ENCODE measurements around the gene PLSCR1. TPM values are rescaled to one million over a fixed set of nuclear protein-coding genes. Genes with fewer than 3 reads are reported as not detected.
"Not testable (repeated sequence)": the region's sequence is repeated elsewhere in the genome, so short reads cannot be mapped to it uniquely, and the experiment has no call there.

Gene PLSCR1
- total and polyA plus RNA-seq, 7 experiments from 2014 or later: 14.6 to 174 (median 17.7) TPM

GRCh38 chr3:146493221-146493620 lies 51.2 kb downstream of the PLSCR1 start:
- ATAC-seq (no peak), DNase-seq (no peak)
- intact Hi-C loops (cut with micrococcal nuclease): no loop called here
- Mint-ChIP-seq H3K9me3 (peaks cover 2 to 33% (median 17%) of the 10 kb centered on the region in 11 donors), H3K4me1 (peaks cover 0 to 14% (median 11%) of the 10 kb centered on the region in 7 donors), H3K4me3 (no peak overlapping the region), H3K27me3 (peaks cover 5 to 28% (median 12%) of the 10 kb centered on the region in 5 donors), H3K27ac (no peak overlapping the region), H3K36me3 (peaks cover 0 to 19% (median 4%) of the 10 kb centered on the region in 5 donors)
- no peak overlapping the region for H3K27ac ChIP-seq (ENCODE audit: low read depth, low read length)
- no peak overlapping the region for H3K4me3 ChIP-seq (ENCODE audit: low read length)
- H3K9me3 ChIP-seq (ENCODE audit: control insufficient read depth in 2 of 3, low read length in 3 of 3): no peaks in the 10 kb centered on the region
- H3K36me3 ChIP-seq (ENCODE audit: control insufficient read depth in 2 of 3, insufficient read depth in 3 of 3, low read length in 3 of 3): no peaks in the 10 kb centered on the region
- CTCF ChIA-PET: interaction anchor here (0.7 kb wide), 1 partner anchor 1063 kb away, joined by 5 read pairs; no protein-coding TSS in a partner anchor
- H3K4me1 ChIP-seq (ENCODE audit: control insufficient read depth in 2 of 2, insufficient read depth in 2 of 2, low read length in 2 of 2): no peaks in the 10 kb centered on the region
- H3K27me3 ChIP-seq (ENCODE audit: control insufficient read depth in 2 of 2, insufficient read depth in 2 of 2, low read length in 2 of 2): no peaks in the 10 kb centered on the region
- POLR2A ChIA-PET: no interaction called here

GRCh38 chr3:146491303-146491702 lies 53.1 kb downstream of the PLSCR1 start:
- CTCF ChIA-PET: no interaction called here
- H3K9me3 Mint-ChIP-seq: peaks cover 2 to 37% (median 15%) of the 10 kb centered on the region in 11 donors
- H3K9me3 ChIP-seq (ENCODE audit: control insufficient read depth in 2 of 3, low read length in 3 of 3): no peaks in the 10 kb centered on the region
- H3K27me3 ChIP-seq (ENCODE audit: control insufficient read depth in 2 of 2, insufficient read depth in 2 of 2, low read length in 2 of 2): no peaks in the 10 kb centered on the region
- peaks cover 0 to 3% (median 1%) of the 10 kb centered on the region in 7 donors for H3K4me1 Mint-ChIP-seq
- DNase-seq: no peak
- H3K4me1 ChIP-seq (ENCODE audit: control insufficient read depth in 2 of 2, insufficient read depth in 2 of 2, low read length in 2 of 2): no peaks in the 10 kb centered on the region
- no peaks in the 10 kb centered on the region for H3K36me3 ChIP-seq (ENCODE audit: control insufficient read depth in 2 of 3, insufficient read depth in 3 of 3, low read length in 3 of 3)
- POLR2A ChIA-PET: no interaction called here
- H3K27ac ChIP-seq (ENCODE audit: low read depth, low read length): no peak overlapping the region
- no peak overlapping the region for H3K27ac Mint-ChIP-seq
- ATAC-seq: no peak
- intact Hi-C loops (cut with micrococcal nuclease): no loop called here
- H3K4me3 ChIP-seq (ENCODE audit: low read length): no peak overlapping the region
- peaks cover 0 to 10% (median 4%) of the 10 kb centered on the region in 5 donors for H3K36me3 Mint-ChIP-seq
- H3K4me3 Mint-ChIP-seq: no peak overlapping the region
- peaks cover 13 to 38% (median 15%) of the 10 kb centered on the region in 5 donors for H3K27me3 Mint-ChIP-seq

- H3K27ac ChIP-seq (ENCODE audit: low read depth, low read length): no peak overlapping the region
- Mint-ChIP-seq H3K27me3 (peaks cover 18 to 49% (median 41%) of the 10 kb centered on the region in 5 donors), H3K4me1 (no peaks in the 10 kb centered on the region), H3K4me3 (no peak overlapping the region), H3K9me3 (peaks cover 4 to 54% (median 23%) of the 10 kb centered on the region in 11 donors), H3K27ac (no peak overlapping the region), H3K36me3 (peaks cover 0 to 12% (median 3%) of the 10 kb centered on the region in 5 donors)
- CTCF ChIA-PET: no interaction called here
- H3K36me3 ChIP-seq (ENCODE audit: control insufficient read depth in 2 of 3, insufficient read depth in 3 of 3, low read length in 3 of 3): no peaks in the 10 kb centered on the region
- H3K9me3 ChIP-seq (ENCODE audit: control insufficient read depth in 2 of 3, low read length in 3 of 3): no peaks in the 10 kb centered on the region
- no peak for ATAC-seq
- POLR2A ChIA-PET: no interaction called here
- intact Hi-C loops (cut with micrococcal nuclease): no loop called here
- H3K4me3 ChIP-seq (ENCODE audit: low read length): no peak overlapping the region
- no peak for DNase-seq
- no peaks in the 10 kb centered on the region for H3K4me1 ChIP-seq (ENCODE audit: control insufficient read depth in 2 of 2, insufficient read depth in 2 of 2, low read length in 2 of 2)
- H3K27me3 ChIP-seq (ENCODE audit: control insufficient read depth in 2 of 2, insufficient read depth in 2 of 2, low read length in 2 of 2): no peaks in the 10 kb centered on the region
These were observed 59.1 kb downstream of the PLSCR1 start for GRCh38 chr3:146485297-146485696.

GRCh38 chr3:146476094-146476740 lies 68.2 kb downstream of the PLSCR1 start:
- CTCF ChIA-PET: no interaction called here
- no peaks in the 10 kb centered on the region for H3K4me1 ChIP-seq (ENCODE audit: control insufficient read depth in 2 of 2, insufficient read depth in 2 of 2, low read length in 2 of 2)
- DNase-seq (no peak), ATAC-seq (no peak)
- no peaks in the 10 kb centered on the region for H3K36me3 ChIP-seq (ENCODE audit: control insufficient read depth in 2 of 3, insufficient read depth in 3 of 3, low read length in 3 of 3)
- H3K27me3 ChIP-seq (ENCODE audit: control insufficient read depth in 2 of 2, insufficient read depth in 2 of 2, low read length in 2 of 2): no peaks in the 10 kb centered on the region
- no peaks in the 10 kb centered on the region for H3K9me3 ChIP-seq (ENCODE audit: control insufficient read depth in 2 of 3, low read length in 3 of 3)
- H3K27ac ChIP-seq (ENCODE audit: low read depth, low read length): no peak overlapping the region
- peaks cover 27 to 41% (median 37%) of the 10 kb centered on the region in 5 donors for H3K27me3 Mint-ChIP-seq
- H3K4me3 Mint-ChIP-seq: no peak overlapping the region
- peaks cover 0 to 8% (median 0%) of the 10 kb centered on the region in 5 donors for H3K36me3 Mint-ChIP-seq
- H3K4me1 Mint-ChIP-seq: no peaks in the 10 kb centered on the region
- intact Hi-C loops (cut with micrococcal nuclease): no loop called here
- POLR2A ChIA-PET: no interaction called here
- peaks cover 0 to 9% (median 3%) of the 10 kb centered on the region in 11 donors for H3K9me3 Mint-ChIP-seq
- H3K27ac Mint-ChIP-seq: no peak overlapping the region
- no peak overlapping the region for H3K4me3 ChIP-seq (ENCODE audit: low read length)

- H3K27me3 ChIP-seq (ENCODE audit: control insufficient read depth in 2 of 2, insufficient read depth in 2 of 2, low read length in 2 of 2); H3K36me3 ChIP-seq (ENCODE audit: control insufficient read depth in 2 of 3, insufficient read depth in 3 of 3, low read length in 3 of 3); intact Hi-C loops (cut with micrococcal nuclease); H3K9me3 Mint-ChIP-seq; H3K27ac Mint-ChIP-seq; H3K36me3 Mint-ChIP-seq; ATAC-seq; DNase-seq; H3K4me1 ChIP-seq (ENCODE audit: control insufficient read depth in 2 of 2, insufficient read depth in 2 of 2, low read length in 2 of 2); H3K4me1 Mint-ChIP-seq; H3K27ac ChIP-seq (ENCODE audit: low read depth, low read length); POLR2A ChIA-PET; H3K4me3 ChIP-seq (ENCODE audit: low read length); H3K9me3 ChIP-seq (ENCODE audit: control insufficient read depth in 2 of 3, low read length in 3 of 3); CTCF ChIA-PET; H3K4me3 Mint-ChIP-seq: not testable (repeated sequence)
- H3K27me3 Mint-ChIP-seq: peaks cover 18 to 39% (median 30%) of the 10 kb centered on the region in 5 donors
These were observed 69.4 kb downstream of the PLSCR1 start for GRCh38 chr3:146474976-146475375.

DNA sequence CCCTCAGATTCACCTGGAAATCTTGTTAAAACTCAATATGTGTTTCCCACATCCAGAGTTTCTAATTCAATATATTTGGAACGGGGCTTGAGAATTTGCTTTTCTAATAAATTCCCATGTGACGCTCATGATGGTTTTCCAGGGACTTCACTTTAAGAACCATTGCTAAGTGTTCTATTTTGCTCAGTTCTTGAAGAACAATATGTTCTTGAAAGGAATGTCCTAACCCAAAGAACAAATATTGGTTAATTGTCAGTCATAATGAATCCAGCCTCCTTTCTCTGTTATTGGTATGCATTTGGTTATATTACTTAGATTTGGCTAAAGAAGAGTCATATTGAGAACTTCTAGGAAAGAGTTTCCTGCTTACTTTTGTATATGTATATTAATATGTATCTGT lies 70.7 kb downstream of the PLSCR1 start:
- H3K4me3 ChIP-seq (ENCODE audit: low read length): no peak overlapping the region
- no peaks in the 10 kb centered on the region for H3K27me3 ChIP-seq (ENCODE audit: control insufficient read depth in 2 of 2, insufficient read depth in 2 of 2, low read length in 2 of 2)
- Mint-ChIP-seq H3K27me3 (peaks cover 9 to 29% (median 20%) of the 10 kb centered on the region in 5 donors), H3K4me3 (no peak overlapping the region), H3K36me3 (no peaks in the 10 kb centered on the region), H3K4me1 (peaks cover 0 to 13% (median 4%) of the 10 kb centered on the region in 7 donors), H3K27ac (no peak overlapping the region), H3K9me3 (no peaks in the 10 kb centered on the region)
- ATAC-seq (no peak), DNase-seq (no peak)
- H3K9me3 ChIP-seq (ENCODE audit: control insufficient read depth in 2 of 3, low read length in 3 of 3): no peaks in the 10 kb centered on the region
- no peaks in the 10 kb centered on the region for H3K4me1 ChIP-seq (ENCODE audit: control insufficient read depth in 2 of 2, insufficient read depth in 2 of 2, low read length in 2 of 2)
- intact Hi-C loops (cut with micrococcal nuclease): no loop called here
- ChIA-PET POLR2A (no interaction called here), CTCF (no interaction called here)
- no peaks in the 10 kb centered on the region for H3K36me3 ChIP-seq (ENCODE audit: control insufficient read depth in 2 of 3, insufficient read depth in 3 of 3, low read length in 3 of 3)
- no peak overlapping the region for H3K27ac ChIP-seq (ENCODE audit: low read depth, low read length)

DNA sequence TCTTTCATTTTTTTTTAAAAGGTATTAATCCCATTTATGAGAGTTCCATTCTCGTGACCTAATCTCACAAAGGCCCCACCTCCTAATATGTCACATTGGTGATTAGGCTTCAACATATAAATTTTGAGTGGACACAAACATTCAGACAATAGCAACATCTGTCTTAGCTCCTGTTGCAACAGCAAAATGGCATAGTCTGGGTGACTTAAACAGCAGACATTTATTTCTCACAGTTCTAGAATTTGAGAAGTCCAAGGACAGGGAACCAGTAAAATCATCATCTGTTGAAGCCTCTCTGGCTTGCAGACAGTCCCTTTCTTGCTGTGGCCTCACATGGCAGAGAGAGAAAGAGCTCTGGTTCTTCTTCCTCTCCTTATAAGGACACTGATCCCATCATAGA lies 71.8 kb downstream of the PLSCR1 start:
- no peaks in the 10 kb centered on the region for H3K4me1 ChIP-seq (ENCODE audit: control insufficient read depth in 2 of 2, insufficient read depth in 2 of 2, low read length in 2 of 2)
- Mint-ChIP-seq H3K27me3 (peaks cover 0 to 21% (median 12%) of the 10 kb centered on the region in 5 donors), H3K9me3 (no peaks in the 10 kb centered on the region), H3K36me3 (no peaks in the 10 kb centered on the region), H3K27ac (no peak overlapping the region), H3K4me1 (peaks cover 0 to 18% (median 4%) of the 10 kb centered on the region in 7 donors), H3K4me3 (no peak overlapping the region)
- no peaks in the 10 kb centered on the region for H3K27me3 ChIP-seq (ENCODE audit: control insufficient read depth in 2 of 2, insufficient read depth in 2 of 2, low read length in 2 of 2)
- no peak overlapping the region for H3K4me3 ChIP-seq (ENCODE audit: low read length)
- no peaks in the 10 kb centered on the region for H3K9me3 ChIP-seq (ENCODE audit: control insufficient read depth in 2 of 3, low read length in 3 of 3)
- no peaks in the 10 kb centered on the region for H3K36me3 ChIP-seq (ENCODE audit: control insufficient read depth in 2 of 3, insufficient read depth in 3 of 3, low read length in 3 of 3)
- H3K27ac ChIP-seq (ENCODE audit: low read depth, low read length): no peak overlapping the region
- ATAC-seq: no peak
- intact Hi-C loops (cut with micrococcal nuclease): no loop called here
- no peak for DNase-seq
- POLR2A ChIA-PET: no interaction called here
- CTCF ChIA-PET: no interaction called here

Data from naive thymus-derived CD4-positive, alpha-beta T cell (primary cell).